Stomach (tissue), 4 donors: ENCODE results near the gene SPEF1.

Experiments
- EP300 ChIP-seq: sonication (generic); formaldehyde crosslinking; IDR thresholded peaks from one replicate; pipeline ENCODE4 v1.6.1; 2017; ENCODE audit warnings: antibody characterized with exemption
- POLR2A ChIP-seq, 4 donors: fragments of 450-650 bp; IDR thresholded peaks; one replicate each; pipeline ENCODE4 v1.6.1; 2016; ENCODE audit warnings: antibody characterized with exemption in 4 of 4, control low read depth in 2 of 4, mild to moderate bottlenecking in 1 of 4, moderate library complexity in 1 of 4
- TF ChIP-seq, protein P1 (sequence below), 7 experiments: fragments of 450-650 bp in 4 of 7; fragments of 200-600 bp in 3 of 7; sonication (generic) in 3 of 7; IDR thresholded peaks; one replicate each; pipeline ENCODE4 v1.5.1; 2016 to 2019; ENCODE audit warnings: antibody characterized with exemption in 7 of 7, control low read depth in 2 of 7, mild to moderate bottlenecking in 1 of 7

DNA sequence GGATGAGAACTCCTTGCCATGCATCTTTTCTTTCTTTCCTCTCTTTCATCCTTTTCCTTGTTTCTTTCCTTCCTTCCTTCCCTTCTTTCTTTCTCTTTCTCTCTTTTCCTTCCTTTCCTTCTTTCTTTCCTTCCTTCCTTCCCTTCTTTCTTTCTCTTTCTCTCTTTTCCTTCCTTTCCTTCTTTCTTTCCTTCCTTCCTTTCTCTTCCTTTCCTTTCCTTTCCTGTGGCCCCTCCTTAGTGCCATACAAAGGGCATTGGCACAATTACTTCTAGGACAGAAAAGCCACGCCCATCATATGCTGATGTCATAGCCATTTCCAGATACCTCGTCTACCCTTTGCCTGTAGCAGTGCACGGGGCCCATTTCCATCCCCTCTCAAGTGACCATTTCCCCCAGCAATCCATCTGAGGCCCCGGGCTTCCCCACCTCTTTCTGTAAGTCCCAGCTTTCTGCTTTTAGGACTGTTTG lies 7.5 kb upstream of the SPEF1 start:
- TF ChIP-seq, protein P1, sequence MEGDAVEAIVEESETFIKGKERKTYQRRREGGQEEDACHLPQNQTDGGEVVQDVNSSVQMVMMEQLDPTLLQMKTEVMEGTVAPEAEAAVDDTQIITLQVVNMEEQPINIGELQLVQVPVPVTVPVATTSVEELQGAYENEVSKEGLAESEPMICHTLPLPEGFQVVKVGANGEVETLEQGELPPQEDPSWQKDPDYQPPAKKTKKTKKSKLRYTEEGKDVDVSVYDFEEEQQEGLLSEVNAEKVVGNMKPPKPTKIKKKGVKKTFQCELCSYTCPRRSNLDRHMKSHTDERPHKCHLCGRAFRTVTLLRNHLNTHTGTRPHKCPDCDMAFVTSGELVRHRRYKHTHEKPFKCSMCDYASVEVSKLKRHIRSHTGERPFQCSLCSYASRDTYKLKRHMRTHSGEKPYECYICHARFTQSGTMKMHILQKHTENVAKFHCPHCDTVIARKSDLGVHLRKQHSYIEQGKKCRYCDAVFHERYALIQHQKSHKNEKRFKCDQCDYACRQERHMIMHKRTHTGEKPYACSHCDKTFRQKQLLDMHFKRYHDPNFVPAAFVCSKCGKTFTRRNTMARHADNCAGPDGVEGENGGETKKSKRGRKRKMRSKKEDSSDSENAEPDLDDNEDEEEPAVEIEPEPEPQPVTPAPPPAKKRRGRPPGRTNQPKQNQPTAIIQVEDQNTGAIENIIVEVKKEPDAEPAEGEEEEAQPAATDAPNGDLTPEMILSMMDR (IDR thresholded peaks at IDR 0.05): no peak
- no peak for TF ChIP-seq EP300
- no peak for TF ChIP-seq POLR2A (IDR thresholded peaks at IDR 0.05)
